ENCODE data around the gene ASTN1. TPM values are rescaled to one million over a fixed set of nuclear protein-coding genes. Genes with fewer than 3 reads are reported as not detected.

Gene ASTN1
- total RNA-seq, 4 donors from 2014 or later = 0.11 to 0.33 (median 0.19) TPM

DNA sequence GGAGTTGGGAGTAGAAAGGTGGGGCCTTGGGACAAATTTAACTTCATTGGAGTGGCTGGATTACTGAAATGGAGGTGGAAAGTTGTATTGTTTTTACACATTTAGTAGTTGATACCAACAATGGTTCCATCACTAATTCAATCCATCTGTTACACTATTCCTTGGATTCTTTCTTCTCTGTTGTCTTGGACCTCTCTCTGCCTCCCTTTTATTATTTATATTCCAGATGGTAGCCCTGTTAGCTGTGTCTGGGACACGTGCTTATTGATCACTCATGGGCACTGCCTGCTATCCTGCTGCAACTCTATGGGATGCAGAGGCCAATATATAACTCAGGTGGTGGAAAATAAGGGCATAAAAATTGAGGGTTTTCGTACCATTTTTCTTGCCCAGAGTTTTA is 355.2 kb downstream of the ASTN1 start:
- no peak for DNase-seq
- no peaks in the 10 kb centered on the region for H3K27me3 ChIP-seq
- H3K9me3 ChIP-seq = no peaks in the 10 kb centered on the region
- no peak overlapping the region for H3K27ac ChIP-seq
- H3K4me1 ChIP-seq = no peaks in the 10 kb centered on the region
- WGBS, 2 donors = 84 to 93% methylated on average over 2 of the region's 2 CpGs
- TF ChIP-seq, protein P1, sequence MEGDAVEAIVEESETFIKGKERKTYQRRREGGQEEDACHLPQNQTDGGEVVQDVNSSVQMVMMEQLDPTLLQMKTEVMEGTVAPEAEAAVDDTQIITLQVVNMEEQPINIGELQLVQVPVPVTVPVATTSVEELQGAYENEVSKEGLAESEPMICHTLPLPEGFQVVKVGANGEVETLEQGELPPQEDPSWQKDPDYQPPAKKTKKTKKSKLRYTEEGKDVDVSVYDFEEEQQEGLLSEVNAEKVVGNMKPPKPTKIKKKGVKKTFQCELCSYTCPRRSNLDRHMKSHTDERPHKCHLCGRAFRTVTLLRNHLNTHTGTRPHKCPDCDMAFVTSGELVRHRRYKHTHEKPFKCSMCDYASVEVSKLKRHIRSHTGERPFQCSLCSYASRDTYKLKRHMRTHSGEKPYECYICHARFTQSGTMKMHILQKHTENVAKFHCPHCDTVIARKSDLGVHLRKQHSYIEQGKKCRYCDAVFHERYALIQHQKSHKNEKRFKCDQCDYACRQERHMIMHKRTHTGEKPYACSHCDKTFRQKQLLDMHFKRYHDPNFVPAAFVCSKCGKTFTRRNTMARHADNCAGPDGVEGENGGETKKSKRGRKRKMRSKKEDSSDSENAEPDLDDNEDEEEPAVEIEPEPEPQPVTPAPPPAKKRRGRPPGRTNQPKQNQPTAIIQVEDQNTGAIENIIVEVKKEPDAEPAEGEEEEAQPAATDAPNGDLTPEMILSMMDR (IDR thresholded peaks at IDR 0.05) = no peak
- TF ChIP-seq POLR2A (IDR thresholded peaks at IDR 0.05) = no peak
- intact Hi-C loops (cut with DNase I) = no loop called here
- no peak overlapping the region for H3K4me3 ChIP-seq (replicated peaks in 1 of 3)
- no peaks in the 10 kb centered on the region for H3K36me3 ChIP-seq

MicroRNA genes within 50 kb of the gene (microRNA counts, 767-probe panel; counts per million panel counts)
- 0 counts per million in 2 donors for microRNA hsa-miR-488-3p

Small RNA genes lying within 50 kb of the gene (microRNA-seq; reads per million reads assigned to microRNA genes)
- not detected for gene MIR488

Small RNA genes lying within 50 kb of the gene (small RNA-seq; reads per million reads assigned to genes)
- gene MIR488 = not detected

Other genes with a start within 250 kb of the ASTN1 start
- gene BRINP2, start 6.2 kb upstream of the ASTN1 start, total RNA-seq = not detected